GM19468 (cell line): ENCODE data around the gene IRGQ.
"Not testable (repeated sequence)": the region's sequence is repeated elsewhere in the genome, so short reads cannot be mapped to it uniquely, and the experiment has no call there.

Experiments used
- ATAC-seq: cut with Tn5 transposase; IDR thresholded peaks from one replicate; pipeline ENCODE4 v1.9.1; 2021; ENCODE audit warnings: mild to moderate bottlenecking, moderate library complexity, moderate number of reproducible peaks; ENCODE audit not compliant: unreplicated experiment; ENCODE audit errors: extremely low read depth

The IRGQ gene, protein sequence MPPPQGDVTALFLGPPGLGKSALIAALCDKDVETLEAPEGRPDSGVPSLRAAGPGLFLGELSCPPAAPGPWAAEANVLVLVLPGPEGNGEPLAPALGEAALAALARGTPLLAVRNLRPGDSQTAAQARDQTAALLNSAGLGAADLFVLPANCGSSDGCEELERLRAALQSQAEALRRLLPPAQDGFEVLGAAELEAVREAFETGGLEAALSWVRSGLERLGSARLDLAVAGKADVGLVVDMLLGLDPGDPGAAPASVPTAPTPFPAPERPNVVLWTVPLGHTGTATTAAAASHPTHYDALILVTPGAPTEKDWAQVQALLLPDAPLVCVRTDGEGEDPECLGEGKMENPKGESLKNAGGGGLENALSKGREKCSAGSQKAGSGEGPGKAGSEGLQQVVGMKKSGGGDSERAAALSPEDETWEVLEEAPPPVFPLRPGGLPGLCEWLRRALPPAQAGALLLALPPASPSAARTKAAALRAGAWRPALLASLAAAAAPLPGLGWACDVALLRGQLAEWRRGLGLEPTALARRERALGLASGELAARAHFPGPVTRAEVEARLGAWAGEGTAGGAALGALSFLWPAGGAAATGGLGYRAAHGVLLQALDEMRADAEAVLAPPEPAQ

DNA sequence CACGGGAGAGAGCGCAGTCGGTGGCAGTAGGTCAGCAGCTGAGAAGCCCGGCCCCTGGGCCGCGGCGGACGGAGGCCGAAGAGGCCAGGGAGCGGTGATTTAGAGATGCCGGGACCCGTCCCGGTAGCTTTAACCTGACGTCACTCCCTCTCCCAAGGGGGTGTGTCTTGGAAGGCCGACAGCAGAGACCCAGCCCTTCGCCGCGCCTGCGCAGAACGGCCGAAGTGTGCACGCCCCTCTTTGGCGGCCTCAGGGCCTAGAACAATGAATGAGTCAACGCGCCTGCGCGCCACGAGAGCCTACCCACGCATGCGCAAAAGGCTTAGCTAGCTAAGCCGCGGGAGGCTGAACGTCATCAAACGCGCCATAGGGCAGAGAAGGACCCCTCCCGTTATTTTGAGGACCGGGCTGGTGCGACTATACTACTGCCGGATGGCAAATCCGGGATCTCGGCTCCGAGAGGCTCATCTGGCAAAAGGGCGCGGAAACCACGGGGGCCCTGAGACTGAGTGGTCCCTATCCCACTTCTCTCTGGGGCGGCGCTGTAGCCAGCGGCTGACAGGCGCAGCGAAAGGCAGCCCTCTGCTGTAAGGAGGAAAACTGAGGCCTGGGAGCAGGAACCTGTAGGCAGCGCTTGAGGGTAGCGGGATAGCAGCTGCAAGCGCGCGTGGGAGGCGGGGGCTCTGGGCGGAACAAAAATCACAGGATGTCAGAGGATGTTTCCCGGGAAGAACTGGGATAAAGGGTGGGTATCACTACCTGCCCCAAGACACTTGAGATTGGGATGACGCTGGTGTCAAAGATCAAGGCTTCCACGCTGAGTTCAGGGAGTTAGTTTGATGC is at the start of gene IRGQ, which contains the start of gene ZNF576:
IRGQ (minus strand) TSS at position 136 of the 843 bp plus-strand sequence. CDS start 796 bp downstream, outside the sequence.
ZNF576 (plus strand) TSS at position 597 of the 843 bp plus-strand sequence. CDS start 514 bp downstream, outside the sequence.
- ATAC-seq, result peak; percentile 80

DNA sequence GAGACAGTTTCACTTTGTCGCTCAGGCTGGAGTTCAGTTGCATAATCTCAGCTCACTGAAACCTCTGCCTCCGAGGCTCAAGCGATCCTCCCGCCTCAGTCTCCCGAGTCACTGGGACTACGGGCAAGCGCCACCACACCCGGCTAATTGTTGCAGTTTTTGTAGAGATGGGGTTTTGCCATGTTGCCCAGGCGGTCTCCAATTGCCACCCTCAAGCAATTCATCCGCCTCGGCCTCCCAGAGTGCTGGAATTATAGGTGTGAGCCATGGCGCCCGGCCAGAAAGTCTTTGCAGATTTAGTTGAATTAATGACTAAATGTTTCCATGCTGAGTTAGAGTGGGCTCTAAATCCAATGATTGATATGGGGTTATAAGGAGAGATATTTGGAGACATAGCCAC is 48.2 kb upstream of the IRGQ start:
- ATAC-seq, result no peak

DNA sequence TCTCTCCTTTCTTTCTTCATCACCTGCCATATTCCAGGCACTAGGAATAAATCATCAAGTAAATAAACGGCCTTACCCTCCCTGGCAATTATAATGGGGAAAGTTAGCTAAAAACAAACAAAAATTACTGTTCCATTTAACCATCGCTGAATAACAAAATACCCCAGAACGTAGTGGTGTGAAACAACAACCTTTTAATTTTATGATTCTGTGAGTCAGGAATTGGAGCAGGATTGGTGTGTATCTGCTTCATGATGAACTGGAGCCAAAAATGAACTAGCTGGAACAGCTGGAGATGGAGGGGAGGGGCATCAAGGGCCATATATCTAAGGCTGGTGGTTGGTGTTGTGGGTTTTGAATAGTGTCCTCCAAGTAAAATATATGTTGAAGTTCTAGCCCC is 47.4 kb upstream of the IRGQ start:
- ATAC-seq, result no peak

DNA sequence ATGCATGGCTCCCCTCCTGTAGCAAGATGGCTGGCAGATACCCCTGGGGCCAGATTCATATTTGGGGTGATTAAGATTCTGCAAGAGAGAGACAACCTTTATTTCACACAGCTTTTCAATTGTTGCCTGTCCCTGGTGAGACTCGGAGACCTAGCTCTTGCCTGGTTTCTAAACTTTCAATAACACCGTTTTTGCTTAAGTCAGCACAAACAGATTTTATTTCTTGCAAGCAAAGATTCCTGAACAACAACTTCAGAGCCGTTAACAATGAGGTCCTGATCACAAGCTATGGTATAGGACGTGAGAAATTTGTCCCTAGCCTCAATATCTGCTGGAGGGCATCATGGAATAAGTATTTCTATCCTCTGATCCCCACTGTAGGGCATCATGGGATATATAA is 46.6 kb upstream of the IRGQ start:
- ATAC-seq, result no peak

DNA sequence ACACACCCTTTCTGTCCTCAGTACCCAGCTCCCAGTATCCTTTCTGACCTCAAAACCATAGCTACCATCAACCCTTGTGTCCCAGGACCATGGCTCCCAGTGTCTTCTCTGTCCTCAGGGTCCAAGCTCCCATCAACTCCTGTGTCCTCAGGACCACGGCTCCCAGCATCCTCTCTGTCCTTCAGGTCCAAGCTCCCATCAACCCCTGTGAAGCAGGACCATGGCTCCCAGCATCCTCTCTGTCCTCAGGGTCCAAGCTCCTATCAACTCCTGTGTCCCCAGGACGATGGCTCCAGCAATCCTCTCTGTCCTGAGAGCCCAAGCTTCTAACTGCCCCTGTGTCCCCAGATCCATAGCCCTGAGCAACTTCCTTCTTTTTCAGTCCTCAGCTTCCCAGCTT is 45.4 kb upstream of the IRGQ start:
- ATAC-seq, result no peak

DNA sequence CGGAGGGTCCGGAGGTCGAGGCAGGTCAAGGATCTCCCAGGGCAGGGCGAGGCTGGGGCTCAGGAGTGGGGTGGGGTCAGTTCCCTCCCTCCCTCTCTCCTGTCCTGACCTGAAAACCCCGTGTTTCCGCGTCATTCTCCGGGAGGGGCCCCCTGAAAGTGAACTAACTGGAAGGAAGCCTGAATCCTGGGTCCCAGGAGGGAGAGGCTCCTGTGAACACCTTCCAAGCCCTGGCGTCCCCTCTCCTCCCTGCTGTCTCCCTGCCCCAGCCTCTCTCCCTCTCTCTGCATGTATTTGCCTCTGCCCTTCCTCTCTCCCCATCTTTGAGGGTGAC is 44.5 kb upstream of the IRGQ start:
- no peak for ATAC-seq

DNA sequence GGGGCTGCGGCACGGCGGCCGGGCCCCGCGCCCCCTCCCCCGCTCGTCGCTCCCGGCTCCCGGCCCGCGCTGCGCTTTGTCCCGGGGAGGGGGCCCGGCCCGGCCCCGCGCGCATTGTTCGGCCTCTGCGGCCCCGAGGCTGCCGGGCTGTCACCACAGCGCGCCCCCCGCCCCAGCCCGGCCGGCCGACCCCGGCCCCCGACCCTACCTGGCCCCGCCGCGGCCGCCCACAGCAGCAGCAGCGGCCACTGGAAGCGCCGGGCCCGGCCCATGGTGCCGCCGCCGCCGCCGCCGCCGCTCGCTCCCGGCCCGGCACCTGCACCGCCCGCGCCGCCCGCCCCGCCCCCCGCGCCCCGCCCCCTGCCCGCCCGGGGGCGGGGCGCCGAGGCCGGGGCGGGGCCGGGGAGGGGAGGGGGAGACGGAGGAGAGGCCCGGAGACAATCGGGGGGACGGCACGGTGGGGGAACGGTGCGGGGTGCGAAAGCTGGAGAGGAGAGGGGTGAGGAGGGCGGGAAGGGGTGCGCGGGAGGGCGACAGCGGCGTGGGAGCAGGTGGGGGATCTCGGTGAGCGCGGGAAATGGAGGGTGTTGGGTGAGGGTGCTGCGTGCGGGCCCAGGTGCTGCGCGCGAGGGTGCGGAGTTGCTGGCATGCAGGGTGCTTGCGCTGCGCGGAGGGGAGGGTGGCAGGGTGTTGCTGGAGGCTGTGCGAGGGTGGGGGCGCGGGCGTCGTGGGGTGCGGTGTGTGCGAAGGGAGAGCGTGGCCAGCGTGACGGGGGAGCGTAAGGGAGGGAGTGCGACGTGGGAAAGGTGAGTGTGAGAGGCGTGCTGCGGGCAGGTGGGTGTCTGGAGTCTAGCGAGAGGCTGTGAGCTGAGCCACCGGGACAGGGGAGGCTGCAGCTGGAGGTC is 43.8 kb upstream of the IRGQ start, which contains the start of gene CADM4:
CADM4 (minus strand) TSS at position 332 of the 905 bp plus-strand sequence; CDS start at position 272, 60 bp downstream.
- no peak for ATAC-seq

DNA sequence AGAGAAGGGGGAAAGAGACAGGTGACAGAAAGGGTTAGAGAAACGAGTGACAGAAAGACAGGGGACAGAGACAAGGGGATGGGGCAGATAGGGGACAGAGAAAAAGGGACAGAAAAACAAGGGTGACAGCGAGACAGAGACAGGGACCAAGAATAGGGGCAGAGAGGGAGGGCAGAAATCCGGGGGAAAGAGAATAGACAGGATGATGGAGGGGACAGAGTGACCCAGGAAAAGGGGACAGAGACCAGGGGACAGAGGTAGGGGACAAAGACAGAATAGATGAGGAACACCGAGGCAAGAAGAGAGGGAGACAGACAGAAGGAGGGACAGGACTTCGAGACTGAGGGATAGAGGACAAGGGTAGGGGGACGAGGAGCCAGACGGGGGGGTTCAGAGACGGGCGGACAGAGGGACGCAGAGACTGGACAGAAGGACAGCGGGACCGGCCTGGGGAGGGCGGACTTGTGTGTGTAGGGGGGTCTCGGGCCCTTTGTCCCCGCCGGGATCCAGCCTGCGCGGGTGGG is 43.1 kb upstream of the IRGQ start:
- no peak for ATAC-seq

DNA sequence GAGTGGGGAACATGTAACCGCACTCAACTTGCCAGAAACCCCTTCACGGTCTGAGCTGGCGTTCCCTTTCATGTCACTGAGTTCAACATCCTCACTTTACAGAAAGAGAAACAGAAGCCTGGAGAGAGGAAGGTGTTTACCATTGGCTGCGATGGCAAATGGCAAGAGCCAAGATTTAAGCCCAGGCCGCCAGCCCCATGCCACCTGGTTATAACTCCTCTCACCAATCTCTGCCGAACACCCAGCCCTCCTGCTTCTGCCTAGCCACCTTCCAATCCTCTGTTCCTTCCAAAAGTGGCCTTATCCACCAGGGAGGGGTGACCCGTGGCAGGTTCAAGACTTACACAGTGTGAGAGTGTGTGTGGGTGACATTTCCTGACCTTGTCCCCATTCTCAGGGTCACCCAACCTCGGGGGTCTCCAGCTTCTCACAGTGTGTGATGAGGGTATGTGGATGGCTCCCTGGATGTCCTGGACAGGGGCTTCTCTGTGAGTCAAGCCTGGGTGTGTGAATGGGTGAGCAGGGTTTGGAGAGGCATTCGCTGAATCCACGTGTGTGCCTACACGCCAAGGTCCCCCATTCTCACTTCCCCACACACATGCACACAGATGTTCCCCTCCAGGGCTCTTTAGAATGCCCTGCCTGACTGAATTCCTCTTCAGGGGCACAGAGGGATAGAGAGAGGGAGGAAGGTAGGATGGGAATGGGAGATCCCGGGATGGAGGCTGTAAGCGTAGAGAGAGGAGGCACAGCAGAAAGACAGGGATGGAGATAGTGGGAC is 42.5 kb upstream of the IRGQ start:
- no peak for ATAC-seq

DNA sequence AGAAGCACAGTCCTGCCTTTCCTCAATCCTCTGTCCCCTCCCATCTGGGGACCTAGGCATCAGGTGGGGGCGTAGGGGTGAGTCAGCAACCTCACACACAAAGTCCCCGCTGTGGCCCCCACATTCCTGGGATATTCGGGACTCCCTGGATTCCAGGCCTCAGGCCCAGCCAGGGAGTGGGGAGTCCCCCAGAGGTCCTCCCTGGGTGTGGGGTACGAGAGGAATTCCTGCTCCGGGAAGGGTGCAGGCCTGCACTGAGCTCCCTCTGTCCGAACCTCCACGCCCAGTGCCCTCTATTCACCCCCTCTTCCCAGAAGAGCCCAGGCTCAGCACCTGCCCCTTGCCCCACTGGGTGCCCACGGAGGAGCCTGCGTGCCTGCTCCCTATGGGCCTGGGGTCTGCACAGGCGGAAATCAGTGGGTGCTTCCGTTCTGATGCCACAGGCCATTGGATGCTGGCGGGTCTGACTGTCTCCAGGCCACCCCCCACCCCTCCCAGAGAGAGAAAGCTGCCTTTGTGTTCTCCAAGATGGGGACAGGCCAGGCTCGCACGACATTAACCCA is 40.3 kb upstream of the IRGQ start:
- no peak for ATAC-seq

DNA sequence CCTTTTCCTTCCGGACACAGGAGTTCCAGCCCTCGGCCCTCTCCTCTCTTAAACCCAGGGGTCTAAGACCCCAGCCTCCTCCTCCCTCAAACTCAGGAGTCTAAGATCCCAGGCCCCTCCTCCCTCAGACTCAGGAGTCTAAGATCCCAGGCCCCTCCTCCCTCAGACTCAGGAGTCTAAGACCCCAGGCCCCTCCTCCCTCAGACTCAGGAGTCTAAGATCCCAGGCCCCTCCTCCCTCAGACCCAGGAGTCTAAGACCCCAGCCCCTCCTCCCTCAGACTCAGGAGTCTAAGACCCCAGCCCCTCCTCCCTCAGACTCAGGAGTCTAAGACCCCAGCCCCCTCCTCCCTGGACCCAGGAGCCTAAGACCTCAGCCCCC is 39.6 kb upstream of the IRGQ start:
- not testable (repeated sequence) for ATAC-seq

DNA sequence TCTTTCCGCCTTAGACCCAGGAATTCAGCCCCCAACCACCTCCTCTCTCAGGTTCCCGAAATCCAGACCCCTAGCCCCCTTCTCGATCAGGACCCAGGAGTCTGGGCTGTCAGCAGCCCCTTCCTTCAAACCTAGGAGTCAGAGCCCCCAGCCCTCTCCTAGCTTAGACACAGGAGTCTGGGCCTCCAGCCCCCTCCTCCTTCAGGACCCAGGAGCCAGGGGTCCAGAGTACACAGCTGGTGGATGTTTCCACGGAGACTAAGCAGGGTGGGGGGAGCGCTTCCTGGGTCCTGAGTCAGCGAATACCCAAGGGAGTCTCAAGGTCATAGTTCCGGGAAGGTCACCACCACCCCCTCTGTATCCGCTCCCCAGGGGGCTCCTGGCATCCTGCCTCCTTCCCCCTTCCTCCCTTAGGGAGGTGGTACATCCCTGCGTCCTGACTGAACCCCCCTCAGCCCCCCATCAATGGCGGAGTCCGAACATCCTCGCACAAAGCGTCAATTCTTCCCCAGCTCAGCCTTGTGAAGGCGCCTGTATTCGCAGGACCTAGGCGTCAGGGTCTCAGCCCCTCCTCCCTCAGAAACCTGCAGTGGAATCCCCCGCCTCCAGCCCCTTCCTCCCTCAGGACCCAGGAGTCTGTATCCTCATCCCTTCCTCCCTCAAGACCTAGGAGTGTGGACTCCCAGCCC is 39.1 kb upstream of the IRGQ start:
- ATAC-seq, result no peak

DNA sequence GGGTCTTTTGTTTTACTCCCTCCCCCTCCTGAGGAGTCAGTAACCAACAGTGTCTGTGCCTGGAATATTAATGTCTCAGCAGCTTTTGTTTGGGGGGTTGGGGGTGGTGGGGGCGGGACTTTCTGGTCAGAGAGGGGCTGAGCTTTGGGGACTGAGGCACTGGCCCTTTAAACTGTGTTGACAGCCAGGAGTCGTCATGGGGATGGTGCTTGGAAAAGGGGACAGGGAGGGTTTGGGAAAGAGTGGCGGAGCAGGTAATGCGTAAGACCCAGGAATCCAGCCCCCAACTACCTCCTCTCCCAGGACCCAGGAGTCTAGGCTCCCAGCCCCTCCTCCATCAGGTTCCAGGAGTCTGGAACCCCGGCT is 38.6 kb upstream of the IRGQ start:
- no peak for ATAC-seq

DNA sequence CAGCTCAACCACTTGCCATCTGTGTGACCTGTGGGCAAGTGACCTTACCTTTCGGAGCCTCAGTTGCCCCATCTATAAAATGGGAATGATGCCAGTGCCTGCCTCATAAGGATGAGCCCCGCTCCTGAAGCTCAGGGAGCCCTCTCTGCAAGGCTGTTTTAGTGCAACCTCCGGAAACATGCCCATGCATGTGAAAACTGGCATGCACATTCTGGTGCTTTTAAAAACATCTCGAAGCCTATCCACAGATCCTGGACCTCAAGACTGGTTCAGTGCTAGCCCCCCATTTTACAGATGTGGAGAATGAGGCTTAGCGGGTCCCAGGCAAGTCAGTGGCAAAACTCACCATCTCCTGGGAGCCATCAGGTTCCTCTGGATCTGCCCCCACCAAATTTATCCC is 38.1 kb upstream of the IRGQ start:
- no peak for ATAC-seq

DNA sequence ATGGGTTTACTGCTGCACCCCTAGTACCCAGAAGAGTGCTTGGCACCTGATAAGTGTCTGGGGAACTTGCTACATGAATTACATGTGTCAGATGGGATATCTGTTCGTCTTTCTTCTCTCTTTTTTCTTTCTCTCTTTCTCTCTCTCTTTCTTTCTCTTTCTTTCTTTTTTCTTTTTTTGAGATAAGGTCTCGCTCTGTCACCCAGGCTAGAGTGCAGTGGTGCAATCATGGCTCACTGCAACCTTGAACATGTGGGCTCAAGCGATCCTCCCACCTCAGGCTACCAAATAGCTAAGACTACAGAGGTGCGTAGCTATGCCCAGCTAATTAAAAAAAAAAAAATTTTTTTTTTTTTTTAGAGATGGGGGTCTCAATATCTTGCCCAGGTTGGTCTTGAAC is 37.6 kb upstream of the IRGQ start:
- no peak for ATAC-seq

DNA sequence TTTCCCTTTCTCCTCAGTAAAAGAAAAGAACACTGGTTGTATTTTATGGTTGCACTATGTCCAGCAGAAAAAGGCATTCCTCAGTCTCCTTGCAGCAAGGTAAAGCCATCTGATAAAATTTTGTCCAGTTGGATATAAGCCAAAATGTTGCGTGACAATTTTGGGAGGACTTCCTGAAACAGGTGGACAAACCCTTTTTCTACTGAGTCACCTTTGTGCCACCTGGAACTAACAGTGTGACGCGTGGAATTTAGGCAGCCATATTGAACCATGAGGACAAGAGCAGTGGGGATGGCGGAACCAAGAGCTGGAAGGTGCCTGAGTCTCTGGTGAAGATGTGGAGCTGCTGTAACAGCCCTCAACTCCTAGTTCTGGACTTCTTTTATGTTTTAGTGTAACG is 35.6 kb upstream of the IRGQ start:
- ATAC-seq, result no peak

DNA sequence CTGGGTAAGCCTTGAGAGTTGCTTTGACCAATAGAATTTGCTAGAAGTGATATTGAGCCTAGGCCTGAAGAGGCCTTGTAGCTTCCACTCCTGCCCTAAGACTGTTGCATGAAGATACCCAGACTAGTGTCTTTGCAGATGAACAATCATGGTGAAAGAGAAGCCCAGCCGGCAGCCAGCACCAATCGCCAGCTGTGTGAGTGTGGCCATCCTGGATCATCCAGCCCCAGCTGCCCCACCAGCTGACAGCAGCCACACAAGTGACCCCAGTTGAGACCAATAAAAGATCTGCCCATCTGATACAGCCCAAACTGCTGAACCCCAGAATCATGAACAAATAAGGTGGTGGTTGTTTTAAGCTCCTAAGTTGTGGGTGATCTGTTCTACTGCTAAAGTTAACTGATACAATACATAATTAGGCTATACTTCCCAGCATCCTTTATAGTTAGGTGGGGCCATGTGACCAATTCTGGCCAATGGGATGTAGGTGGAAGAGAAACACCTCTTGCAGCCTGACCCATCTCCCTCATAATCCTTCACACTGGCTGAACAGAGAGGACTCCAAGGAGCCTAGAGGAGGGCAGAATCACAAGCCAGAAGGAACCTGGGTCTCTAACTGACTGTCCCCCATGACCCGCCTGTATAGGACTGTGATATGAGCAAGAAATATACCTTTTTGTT is 32.9 kb upstream of the IRGQ start:
- ATAC-seq, result no peak

DNA sequence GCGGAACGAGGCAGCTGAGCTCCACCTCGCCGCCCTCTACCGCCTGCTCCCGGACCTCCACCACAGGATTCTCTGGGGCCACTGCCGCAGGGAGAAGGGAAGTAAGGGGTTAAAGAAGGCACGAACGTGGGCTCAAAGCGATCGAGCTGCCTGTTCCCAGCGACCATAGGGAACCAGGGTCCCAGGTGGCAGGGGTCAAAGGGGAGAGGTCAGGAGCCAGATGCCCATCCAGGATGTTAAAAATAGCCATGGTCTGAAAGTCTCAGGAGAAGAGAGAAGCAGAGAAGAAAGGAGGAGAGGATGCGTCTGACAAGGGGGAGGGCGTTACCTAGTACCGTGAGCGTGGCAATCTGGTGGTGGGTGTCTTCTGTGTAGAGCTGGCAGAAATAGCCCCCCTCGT is 30.9 kb upstream of the IRGQ start:
- ATAC-seq, result no peak
